ENCODE results near the gene GMEB2.
"Not testable (repeated sequence)": the region's sequence is repeated elsewhere in the genome, so short reads cannot be mapped to it uniquely, and the experiment has no call there.

Gene GMEB2

DNA sequence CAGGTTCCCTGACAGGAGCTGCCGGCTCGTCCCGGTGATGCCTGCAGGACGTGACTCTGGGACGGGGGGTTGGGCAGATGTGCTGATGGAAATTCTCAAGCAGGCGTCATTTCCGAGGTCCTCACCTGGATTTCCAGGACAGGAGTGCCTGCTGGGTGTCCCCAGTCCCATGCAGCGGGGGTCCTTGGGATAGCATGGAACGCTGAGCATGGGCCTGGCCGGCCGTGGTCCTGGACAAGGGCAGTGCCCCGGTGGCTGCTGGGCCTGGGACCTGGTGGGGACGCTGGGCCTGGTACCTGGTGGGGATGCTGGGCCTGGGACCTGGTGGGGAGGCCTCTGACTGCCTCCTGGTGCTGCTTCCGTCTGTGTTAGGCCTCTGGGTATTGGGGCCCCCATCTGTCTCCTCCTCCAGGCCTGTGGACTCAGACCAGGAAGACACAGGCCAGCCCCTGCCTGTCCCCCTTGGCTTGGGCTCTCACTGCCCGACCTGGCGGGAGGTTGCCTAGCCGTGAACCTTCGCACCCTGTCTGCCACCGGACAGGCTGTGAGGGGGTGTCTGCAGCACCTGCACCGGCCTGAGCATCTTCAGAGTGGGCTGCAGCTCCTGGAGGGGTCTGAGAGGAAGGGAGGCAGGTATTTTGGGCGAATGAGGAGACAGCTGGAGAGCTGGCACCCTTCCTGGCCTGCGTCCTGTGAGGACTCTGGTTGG lies 37.4 kb upstream of the GMEB2 start:
- Histone ChIP-seq H3K9ac (ENCODE audit: low read depth in 1 of 2, low read length in 2 of 2) (no peak overlapping the region), H3K27me3 (ENCODE audit: control insufficient read depth in 1 of 2, insufficient read depth in 2 of 2, low read length in 2 of 2) (no peaks in the 10 kb centered on the region), H3K4me3 (ENCODE audit: low read depth in 1 of 2, low read length in 2 of 2) (no peak overlapping the region), H3K9me3 (ENCODE audit: control insufficient read depth in 1 of 2, low read length in 2 of 2) (no peaks in the 10 kb centered on the region), H3K4me1 (ENCODE audit: control insufficient read depth in 1 of 2, insufficient read depth in 2 of 2, low read length in 2 of 2) (peaks cover 2 to 3% of the 10 kb centered on the region in 2 donors), H3K36me3 (ENCODE audit: control insufficient read depth in 1 of 2, insufficient read depth in 2 of 2, low read length in 2 of 2) (peaks cover 20 to 62% of the 10 kb centered on the region in 2 donors), H3K27ac (ENCODE audit: low read depth, low read length) (no peak overlapping the region)

- Histone ChIP-seq H3K4me3 (ENCODE audit: low read depth in 1 of 2, low read length in 2 of 2) (no peak overlapping the region), H3K4me1 (ENCODE audit: control insufficient read depth in 1 of 2, insufficient read depth in 2 of 2, low read length in 2 of 2) (peaks cover 7 to 9% of the 10 kb centered on the region in 2 donors), H3K9me3 (ENCODE audit: control insufficient read depth in 1 of 2, low read length in 2 of 2) (no peaks in the 10 kb centered on the region), H3K27ac (ENCODE audit: low read depth, low read length) (no peak overlapping the region), H3K9ac (ENCODE audit: low read depth in 1 of 2, low read length in 2 of 2) (no peak overlapping the region), H3K27me3 (ENCODE audit: control insufficient read depth in 1 of 2, insufficient read depth in 2 of 2, low read length in 2 of 2) (no peaks in the 10 kb centered on the region), H3K36me3 (ENCODE audit: control insufficient read depth in 1 of 2, insufficient read depth in 2 of 2, low read length in 2 of 2) (peaks cover 16 to 56% of the 10 kb centered on the region in 2 donors)
Measured at GRCh38 chr20:63663332-63664066, 36.6 kb upstream of the GMEB2 start.

DNA sequence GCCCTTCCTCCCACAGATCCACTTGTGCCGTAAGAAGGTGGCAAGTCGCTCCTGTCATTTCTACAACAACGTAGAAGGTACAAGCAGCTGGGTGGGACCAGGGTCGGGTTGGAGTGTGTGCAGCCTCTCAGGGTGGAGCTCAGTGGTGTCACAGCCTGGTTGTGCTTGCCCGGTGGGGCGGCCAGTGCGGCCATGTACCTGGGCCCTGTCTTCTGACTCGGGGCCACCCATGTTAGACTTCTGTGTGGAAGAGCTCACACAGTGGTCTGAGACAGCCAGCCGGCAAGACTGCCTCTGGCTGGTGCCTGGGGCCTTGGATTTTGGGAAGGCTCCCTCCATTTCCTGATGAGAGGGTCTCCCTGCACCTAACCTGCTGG lies 35.9 kb upstream of the GMEB2 start:
- Histone ChIP-seq H3K9me3 (ENCODE audit: control insufficient read depth in 1 of 2, low read length in 2 of 2) (no peaks in the 10 kb centered on the region), H3K4me3 (ENCODE audit: low read depth in 1 of 2, low read length in 2 of 2) (no peak overlapping the region), H3K9ac (ENCODE audit: low read depth in 1 of 2, low read length in 2 of 2) (no peak overlapping the region), H3K27me3 (ENCODE audit: control insufficient read depth in 1 of 2, insufficient read depth in 2 of 2, low read length in 2 of 2) (no peaks in the 10 kb centered on the region), H3K36me3 (ENCODE audit: control insufficient read depth in 1 of 2, insufficient read depth in 2 of 2, low read length in 2 of 2) (peaks cover 12 to 49% of the 10 kb centered on the region in 2 donors), H3K4me1 (ENCODE audit: control insufficient read depth in 1 of 2, insufficient read depth in 2 of 2, low read length in 2 of 2) (peaks cover 7 to 11% of the 10 kb centered on the region in 2 donors), H3K27ac (ENCODE audit: low read depth, low read length) (no peak overlapping the region)

- Histone ChIP-seq H3K36me3 (ENCODE audit: control insufficient read depth in 1 of 2, insufficient read depth in 2 of 2, low read length in 2 of 2) (peaks cover 12 to 43% of the 10 kb centered on the region in 2 donors), H3K9me3 (ENCODE audit: control insufficient read depth in 1 of 2, low read length in 2 of 2) (no peaks in the 10 kb centered on the region), H3K27me3 (ENCODE audit: control insufficient read depth in 1 of 2, insufficient read depth in 2 of 2, low read length in 2 of 2) (no peaks in the 10 kb centered on the region), H3K27ac (ENCODE audit: low read depth, low read length) (no peak overlapping the region), H3K4me3 (ENCODE audit: low read depth in 1 of 2, low read length in 2 of 2) (no peak overlapping the region), H3K4me1 (ENCODE audit: control insufficient read depth in 1 of 2, insufficient read depth in 2 of 2, low read length in 2 of 2) (peaks cover 7 to 17% of the 10 kb centered on the region in 2 donors), H3K9ac (ENCODE audit: low read depth in 1 of 2, low read length in 2 of 2) (no peak overlapping the region)
Measured at GRCh38 chr20:63661959-63662812, 35.3 kb upstream of the GMEB2 start.

- peaks cover 7 to 19% of the 10 kb centered on the region in 2 donors for H3K4me1 ChIP-seq (ENCODE audit: control insufficient read depth in 1 of 2, insufficient read depth in 2 of 2, low read length in 2 of 2)
- H3K9ac ChIP-seq (ENCODE audit: low read depth in 1 of 2, low read length in 2 of 2): no peak overlapping the region
- H3K27ac ChIP-seq (ENCODE audit: low read depth, low read length): no peak overlapping the region
- no peaks in the 10 kb centered on the region for H3K27me3 ChIP-seq (ENCODE audit: control insufficient read depth in 1 of 2, insufficient read depth in 2 of 2, low read length in 2 of 2)
- no peak overlapping the region for H3K4me3 ChIP-seq (ENCODE audit: low read depth in 1 of 2, low read length in 2 of 2)
- H3K36me3 ChIP-seq (ENCODE audit: control insufficient read depth in 1 of 2, insufficient read depth in 2 of 2, low read length in 2 of 2): peaks cover 9 to 37% of the 10 kb centered on the region in 2 donors
- no peaks in the 10 kb centered on the region for H3K9me3 ChIP-seq (ENCODE audit: control insufficient read depth in 1 of 2, low read length in 2 of 2)
Measured at GRCh38 chr20:63661108-63661507, 34.2 kb upstream of the GMEB2 start.

GRCh38 chr20:63660622-63661021 lies 33.7 kb upstream of the GMEB2 start:
- Histone ChIP-seq H3K4me1 (ENCODE audit: control insufficient read depth in 1 of 2, insufficient read depth in 2 of 2, low read length in 2 of 2) (peaks cover 7 to 19% of the 10 kb centered on the region in 2 donors), H3K9me3 (ENCODE audit: control insufficient read depth in 1 of 2, low read length in 2 of 2) (no peaks in the 10 kb centered on the region), H3K9ac (ENCODE audit: low read depth in 1 of 2, low read length in 2 of 2) (no peak overlapping the region), H3K27me3 (ENCODE audit: control insufficient read depth in 1 of 2, insufficient read depth in 2 of 2, low read length in 2 of 2) (no peaks in the 10 kb centered on the region), H3K4me3 (ENCODE audit: low read depth in 1 of 2, low read length in 2 of 2) (no peak overlapping the region), H3K36me3 (ENCODE audit: control insufficient read depth in 1 of 2, insufficient read depth in 2 of 2, low read length in 2 of 2) (peaks cover 4 to 32% of the 10 kb centered on the region in 2 donors), H3K27ac (ENCODE audit: low read depth, low read length) (no peak overlapping the region)

DNA sequence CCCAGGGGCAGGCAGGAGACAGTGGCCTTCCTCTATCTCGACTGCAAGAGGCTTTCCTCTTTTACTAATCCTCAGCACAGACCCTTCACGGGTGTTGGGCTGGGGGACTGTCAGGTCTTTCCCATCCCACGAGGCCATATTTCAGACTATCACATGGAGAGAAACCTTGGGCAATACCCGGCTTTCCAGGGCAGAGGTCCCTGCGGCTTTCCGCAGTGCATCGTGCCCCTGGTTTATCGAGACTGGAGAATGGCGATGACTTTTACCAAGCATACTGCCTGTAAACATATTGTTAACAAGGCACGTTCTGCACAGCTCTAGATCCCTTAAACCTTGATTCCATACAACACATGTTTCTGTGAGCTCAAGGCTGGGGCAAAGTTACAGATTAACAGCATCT lies 33.3 kb upstream of the GMEB2 start:
- Histone ChIP-seq H3K4me1 (ENCODE audit: control insufficient read depth in 1 of 2, insufficient read depth in 2 of 2, low read length in 2 of 2) (peaks cover 7 to 19% of the 10 kb centered on the region in 2 donors), H3K36me3 (ENCODE audit: control insufficient read depth in 1 of 2, insufficient read depth in 2 of 2, low read length in 2 of 2) (peaks cover 3 to 32% of the 10 kb centered on the region in 2 donors)
- H3K9ac ChIP-seq (ENCODE audit: low read depth in 1 of 2, low read length in 2 of 2); H3K27me3 ChIP-seq (ENCODE audit: control insufficient read depth in 1 of 2, insufficient read depth in 2 of 2, low read length in 2 of 2); H3K27ac ChIP-seq (ENCODE audit: low read depth, low read length); H3K9me3 ChIP-seq (ENCODE audit: control insufficient read depth in 1 of 2, low read length in 2 of 2); H3K4me3 ChIP-seq (ENCODE audit: low read depth in 1 of 2, low read length in 2 of 2): not testable (repeated sequence)

- Histone ChIP-seq H3K27ac (ENCODE audit: low read depth, low read length) (no peak overlapping the region), H3K4me3 (ENCODE audit: low read depth in 1 of 2, low read length in 2 of 2) (peak overlapping the region; percentile 85 to 88), H3K36me3 (ENCODE audit: control insufficient read depth in 1 of 2, insufficient read depth in 2 of 2, low read length in 2 of 2) (peaks cover 3 to 32% of the 10 kb centered on the region in 2 donors), H3K27me3 (ENCODE audit: control insufficient read depth in 1 of 2, insufficient read depth in 2 of 2, low read length in 2 of 2) (peaks cover 0 to 12% of the 10 kb centered on the region in 2 donors), H3K9me3 (ENCODE audit: control insufficient read depth in 1 of 2, low read length in 2 of 2) (no peaks in the 10 kb centered on the region), H3K4me1 (ENCODE audit: control insufficient read depth in 1 of 2, insufficient read depth in 2 of 2, low read length in 2 of 2) (peaks cover 7 to 19% of the 10 kb centered on the region in 2 donors), H3K9ac (ENCODE audit: low read depth in 1 of 2, low read length in 2 of 2) (peak overlapping the region in 1 of 2 donors; percentile 75)
Measured at GRCh38 chr20:63659370-63659769, 32.5 kb upstream of the GMEB2 start.

GRCh38 chr20:63658749-63659187 lies 31.9 kb upstream of the GMEB2 start:
- H3K27ac ChIP-seq (ENCODE audit: low read depth, low read length): peak overlapping the region; percentile 75
- H3K4me3 ChIP-seq (ENCODE audit: low read depth in 1 of 2, low read length in 2 of 2): peak overlapping the region; percentile 85 to 88
- H3K4me1 ChIP-seq (ENCODE audit: control insufficient read depth in 1 of 2, insufficient read depth in 2 of 2, low read length in 2 of 2): peaks cover 7 to 21% of the 10 kb centered on the region in 2 donors
- H3K9me3 ChIP-seq (ENCODE audit: control insufficient read depth in 1 of 2, low read length in 2 of 2): no peaks in the 10 kb centered on the region
- peaks cover 3 to 31% of the 10 kb centered on the region in 2 donors for H3K36me3 ChIP-seq (ENCODE audit: control insufficient read depth in 1 of 2, insufficient read depth in 2 of 2, low read length in 2 of 2)
- H3K9ac ChIP-seq (ENCODE audit: low read depth in 1 of 2, low read length in 2 of 2): peak overlapping the region; percentile 75 to 78
- peaks cover 3 to 14% of the 10 kb centered on the region in 2 donors for H3K27me3 ChIP-seq (ENCODE audit: control insufficient read depth in 1 of 2, insufficient read depth in 2 of 2, low read length in 2 of 2)

Measured in duodenal mucosa (tissue), 2 donors.